NK-92 (cell line): ENCODE data around the gene INF2.
"Not testable (repeated sequence)": the region's sequence is repeated elsewhere in the genome, so short reads cannot be mapped to it uniquely, and the experiment has no call there.

Experiments
- DNase-seq: peaks from one replicate; lab custom pipeline; 2025; ENCODE audit not compliant: unreplicated experiment; lab: John Stamatoyannopoulos, UW

The INF2 gene

DNA sequence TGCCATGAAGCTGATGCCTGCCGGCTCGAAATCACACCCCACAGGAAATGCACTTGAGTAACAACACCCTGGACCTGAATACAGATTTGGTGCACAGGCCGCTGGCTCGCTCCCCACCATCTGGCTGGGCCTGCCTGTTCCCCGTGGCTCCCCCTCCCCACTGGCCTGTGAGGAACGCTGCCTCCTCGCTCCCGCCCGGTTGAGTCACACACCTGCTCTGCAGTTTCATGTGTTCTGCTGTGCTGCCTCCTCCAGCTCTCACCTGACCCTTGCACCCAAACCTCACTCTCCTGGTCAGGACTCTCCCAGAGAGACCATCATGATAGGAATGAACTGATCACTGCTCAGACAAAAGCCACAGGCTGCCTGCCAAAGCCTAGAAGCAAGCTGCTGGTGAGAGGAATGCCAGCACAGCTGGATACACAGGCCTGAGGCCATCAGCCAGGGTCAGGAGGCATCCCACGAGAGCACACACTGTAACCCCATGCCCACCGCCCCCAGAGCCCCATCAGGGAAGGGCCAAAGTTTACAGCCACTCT is 59.8 kb downstream of the INF2 start:
- no peak for DNase-seq

DNA sequence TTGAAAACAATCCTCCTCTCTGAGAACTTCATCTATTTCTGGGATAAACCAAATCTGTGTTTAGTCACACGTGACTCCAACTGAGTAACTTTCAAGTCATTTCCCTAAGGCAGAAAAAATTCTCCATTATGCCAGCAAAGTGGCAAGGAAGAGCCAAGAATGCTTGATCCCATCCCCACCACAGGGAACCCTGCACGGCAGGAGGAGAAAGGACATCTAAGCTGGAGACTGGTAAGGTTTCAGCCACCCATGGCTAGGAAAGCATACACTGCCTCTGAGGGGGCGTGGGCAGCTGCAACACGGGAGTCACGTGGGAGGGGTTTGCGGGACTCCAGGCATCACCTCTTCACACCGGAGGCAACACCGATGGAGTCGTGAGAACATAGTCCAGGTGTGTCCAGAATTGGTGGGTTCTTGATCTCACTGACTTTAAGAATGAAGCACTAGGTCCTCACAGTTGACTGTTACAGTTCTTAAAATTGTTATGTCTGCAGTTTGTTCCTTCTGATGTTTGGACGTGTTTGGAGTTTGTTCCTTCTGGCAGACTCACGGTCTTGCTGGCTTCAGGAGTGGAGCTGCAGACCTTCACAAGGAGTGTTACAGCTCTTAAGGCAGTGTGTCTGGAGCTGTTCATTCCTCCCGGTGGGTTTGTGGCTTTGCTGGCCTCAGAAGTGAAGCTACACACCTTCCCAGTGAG is 60.8 kb downstream of the INF2 start:
- no peak for DNase-seq

DNA sequence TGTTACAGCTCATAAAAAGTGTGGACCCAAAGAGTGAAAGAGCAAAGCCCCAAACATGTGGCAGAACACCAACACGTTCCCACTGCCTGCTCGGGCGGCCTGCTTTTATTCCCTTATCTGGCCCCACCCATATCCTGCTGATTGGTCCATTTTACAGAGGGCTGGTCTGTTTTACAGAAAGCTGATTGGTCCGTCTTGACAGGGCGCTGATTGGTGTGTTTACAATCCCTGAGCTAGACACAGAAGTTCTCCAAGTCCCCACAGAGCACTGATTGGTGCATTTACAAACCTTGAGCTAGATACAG is 61.3 kb downstream of the INF2 start:
- not testable (repeated sequence) for DNase-seq

DNA sequence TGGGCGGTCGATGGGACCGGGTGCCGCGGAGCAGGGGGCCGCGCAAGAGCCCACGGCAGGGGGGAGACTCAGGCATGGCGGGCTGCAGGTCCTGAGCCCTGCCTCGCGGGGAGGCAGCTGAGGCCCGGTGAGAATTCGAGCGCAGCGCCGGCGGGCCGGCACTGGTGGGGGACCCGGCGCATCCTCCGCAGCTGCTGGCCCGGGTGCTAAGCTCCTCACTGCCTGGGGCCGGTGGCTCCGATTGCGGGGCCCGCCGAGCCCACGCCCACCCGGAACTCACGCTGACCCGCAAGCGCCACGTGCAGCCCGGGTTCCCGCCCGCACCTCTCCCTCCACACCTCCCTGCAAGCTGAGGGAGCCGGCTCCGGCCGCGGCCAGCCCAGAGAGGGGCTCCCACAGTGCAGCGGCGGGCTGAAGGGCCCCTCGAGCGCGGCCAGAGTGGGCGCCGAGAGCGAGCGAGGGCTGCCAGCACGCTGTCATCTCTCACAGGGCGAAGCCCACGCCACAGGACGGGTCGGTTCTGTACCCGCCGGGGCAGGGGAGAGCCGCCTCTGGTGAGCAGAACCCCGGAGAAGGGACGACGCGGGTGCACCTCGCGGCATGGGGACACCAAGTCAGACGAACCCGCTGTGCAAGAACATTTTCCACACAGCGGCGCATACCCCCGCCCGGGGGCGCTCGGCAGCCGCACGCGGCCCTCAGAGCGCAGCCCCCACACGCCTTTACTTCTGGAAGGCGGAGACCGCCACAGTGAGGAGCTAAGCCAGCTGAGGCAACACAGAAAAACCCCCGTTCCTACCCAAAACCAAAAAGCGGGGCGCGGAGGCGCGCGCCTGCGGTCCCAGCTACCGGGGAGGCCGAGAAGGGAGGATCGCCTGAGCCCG is 62.4 kb downstream of the INF2 start:
- DNase-seq = no peak

DNA sequence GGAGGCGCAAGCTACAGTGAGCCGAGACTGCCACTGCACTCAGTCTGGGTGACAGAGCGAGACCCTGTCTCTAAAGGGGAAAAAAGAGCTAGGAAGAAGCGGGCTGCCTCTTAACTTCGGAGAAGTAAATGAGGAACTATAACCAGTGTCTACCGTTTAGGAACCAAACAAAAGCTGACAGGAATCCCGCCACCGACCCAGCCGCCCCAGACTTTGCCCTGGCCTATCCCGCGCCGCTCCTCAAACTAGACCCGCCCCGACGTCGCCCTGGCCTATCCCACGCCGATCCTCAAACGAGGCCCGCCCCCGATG is 63.0 kb downstream of the INF2 start:
- no peak for DNase-seq

DNA sequence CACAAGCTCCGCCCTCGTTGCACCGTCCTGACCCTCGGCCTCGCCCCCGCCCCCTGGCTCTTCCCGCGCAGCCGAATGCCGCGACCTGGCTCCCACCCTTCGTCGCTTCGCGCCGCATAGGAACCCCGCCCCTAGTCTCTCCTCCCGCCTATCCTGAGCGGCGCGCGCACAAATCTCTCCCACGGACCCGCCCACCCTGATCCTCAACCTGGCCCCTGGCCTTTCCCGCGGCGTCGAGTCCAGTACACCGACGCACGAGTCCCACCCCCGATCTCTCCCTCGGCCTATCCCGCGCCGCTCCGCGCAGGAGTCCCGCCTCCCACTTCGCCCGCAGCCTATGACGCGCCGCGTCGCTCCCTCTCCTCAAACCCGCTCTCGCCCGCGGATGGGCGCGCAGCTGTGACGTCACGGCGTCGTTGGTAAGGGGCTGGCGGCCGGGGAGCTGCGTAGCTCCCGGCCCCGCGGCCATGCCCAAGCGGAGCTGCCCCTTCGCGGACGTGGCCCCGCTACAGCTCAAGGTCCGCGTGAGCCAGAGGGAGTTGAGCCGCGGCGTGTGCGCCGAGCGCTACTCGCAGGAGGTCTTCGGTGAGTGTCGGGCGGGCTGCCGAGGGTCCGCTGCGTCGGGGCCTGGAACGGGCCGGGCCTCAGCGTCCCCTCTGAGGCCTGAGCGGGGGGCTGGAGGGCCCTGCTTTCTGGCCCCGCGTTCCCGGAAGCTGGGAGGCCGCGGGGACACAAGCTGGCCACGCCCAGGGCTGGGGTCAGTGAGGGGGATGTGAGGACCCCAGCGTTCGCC is 63.5 kb downstream of the INF2 start, which contains the start of gene SIVA1:
SIVA1 (plus strand) TSS at position 413 of the 793 bp plus-strand sequence; CDS start at position 468, 55 bp downstream.
- DNase-seq = peak; percentile 100

DNA sequence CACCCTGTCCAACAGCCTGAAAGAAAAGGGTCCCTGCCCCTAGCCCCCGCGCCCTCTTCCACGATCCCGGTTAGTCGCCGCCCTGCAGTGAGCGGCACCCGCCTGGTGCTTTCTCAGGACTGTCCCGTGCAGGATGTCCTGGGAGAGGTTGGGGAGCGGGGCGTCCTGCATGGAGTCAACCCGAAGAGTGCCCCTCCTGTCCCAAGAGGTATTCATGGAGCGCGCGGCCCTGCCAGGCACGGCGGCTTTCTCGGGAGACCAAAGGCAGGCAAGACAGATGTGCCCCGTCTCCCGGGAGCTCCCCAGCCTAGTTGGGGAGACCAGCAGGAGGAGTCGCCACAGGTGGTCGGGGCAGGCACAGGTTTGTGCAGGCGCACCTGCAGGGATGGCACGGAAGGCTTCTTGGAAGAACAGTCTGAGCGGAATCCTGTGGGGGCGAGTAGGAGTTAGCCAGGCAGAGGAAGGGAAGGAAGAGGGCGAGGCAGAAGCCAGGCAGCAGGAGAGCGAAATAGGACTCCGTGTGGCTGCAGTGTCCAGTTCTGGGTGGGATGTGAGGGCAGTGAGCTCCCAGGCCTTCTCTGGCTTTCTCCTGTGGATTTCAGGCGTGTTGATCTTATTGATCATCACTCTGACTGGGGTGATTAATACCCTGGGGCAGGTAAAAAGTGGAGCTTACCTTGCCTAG is 64.3 kb downstream of the INF2 start:
- DNase-seq = no peak

DNA sequence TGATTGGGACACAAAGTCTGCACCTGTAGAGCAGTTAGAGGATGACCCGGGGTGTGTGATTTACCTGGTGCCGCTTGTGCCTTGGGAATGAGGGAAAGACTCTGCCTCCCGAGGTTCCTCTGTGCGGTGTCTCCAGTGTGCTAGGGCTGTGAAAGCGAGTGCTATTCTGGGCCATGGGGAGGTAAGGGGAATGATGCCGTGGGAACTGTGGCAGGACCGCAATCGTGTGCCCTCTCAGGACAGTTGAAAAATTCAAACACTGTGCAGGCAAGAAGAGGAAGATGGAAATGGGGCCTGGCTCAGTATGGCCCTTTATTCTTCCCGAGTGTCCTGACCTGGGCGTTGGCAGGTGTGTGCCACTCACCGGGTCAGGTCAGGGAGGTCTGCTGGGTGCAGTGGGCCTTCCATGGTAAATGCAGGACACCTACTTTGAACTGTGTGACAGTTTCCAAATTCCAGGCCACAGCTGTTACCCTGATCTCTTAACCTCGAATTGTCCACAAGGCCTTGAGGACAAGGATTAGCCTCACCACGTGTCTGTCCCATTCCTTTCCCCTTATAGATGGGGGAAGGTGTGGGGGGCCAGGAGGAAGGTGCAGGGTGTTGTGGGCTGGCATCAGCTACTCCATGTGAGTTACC is 64.9 kb downstream of the INF2 start:
- DNase-seq = no peak

DNA sequence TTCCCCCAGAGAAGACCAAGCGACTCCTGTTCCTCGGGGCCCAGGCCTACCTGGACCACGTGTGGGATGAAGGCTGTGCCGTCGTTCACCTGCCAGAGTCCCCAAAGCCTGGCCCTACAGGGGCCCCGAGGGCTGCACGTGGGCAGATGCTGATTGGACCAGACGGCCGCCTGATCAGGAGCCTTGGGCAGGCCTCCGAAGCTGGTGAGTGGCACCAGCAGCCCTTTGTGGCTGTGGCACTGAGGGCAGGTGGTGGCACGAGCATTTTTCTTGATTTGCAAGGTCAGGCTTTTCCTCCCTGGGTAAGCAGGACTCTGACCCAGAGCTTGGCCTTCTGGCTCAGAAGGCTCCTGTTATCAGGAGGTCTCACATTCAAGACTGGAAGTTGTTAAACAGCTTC is 66.2 kb downstream of the INF2 start:
- no peak for DNase-seq

DNA sequence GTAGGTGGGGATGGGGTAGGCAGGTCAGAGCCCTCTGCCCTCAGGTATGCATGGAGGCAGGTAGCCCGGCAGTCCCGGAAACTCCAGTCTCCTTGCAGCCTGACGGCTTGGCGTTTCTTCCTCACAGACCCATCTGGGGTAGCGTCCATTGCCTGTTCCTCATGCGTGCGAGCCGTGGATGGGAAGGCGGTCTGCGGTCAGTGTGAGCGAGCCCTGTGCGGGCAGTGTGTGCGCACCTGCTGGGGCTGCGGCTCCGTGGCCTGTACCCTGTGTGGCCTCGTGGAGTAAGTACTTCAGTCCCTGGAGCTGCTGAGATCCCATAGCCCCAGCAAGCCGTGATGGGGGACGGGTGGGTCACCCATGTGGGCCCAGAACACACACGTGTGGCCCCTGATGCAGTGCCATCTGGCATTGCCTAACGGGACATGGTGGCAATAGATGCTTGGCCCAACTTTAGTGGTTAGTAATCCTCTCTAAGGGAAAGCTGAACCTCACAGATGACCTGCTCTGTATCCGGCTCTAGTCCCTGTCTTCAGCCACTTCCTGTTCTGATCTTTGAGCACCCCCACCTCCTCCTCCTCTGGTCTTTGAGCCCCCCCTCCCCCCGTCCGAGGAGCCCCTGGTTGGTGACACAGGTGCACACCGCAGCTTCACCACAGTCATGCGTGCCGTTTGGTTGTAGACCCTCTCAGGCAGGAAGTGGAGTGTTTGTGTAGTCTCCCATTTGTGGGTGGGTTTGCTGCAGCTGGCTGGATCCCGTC is 67.2 kb downstream of the INF2 start:
- no peak for DNase-seq

DNA sequence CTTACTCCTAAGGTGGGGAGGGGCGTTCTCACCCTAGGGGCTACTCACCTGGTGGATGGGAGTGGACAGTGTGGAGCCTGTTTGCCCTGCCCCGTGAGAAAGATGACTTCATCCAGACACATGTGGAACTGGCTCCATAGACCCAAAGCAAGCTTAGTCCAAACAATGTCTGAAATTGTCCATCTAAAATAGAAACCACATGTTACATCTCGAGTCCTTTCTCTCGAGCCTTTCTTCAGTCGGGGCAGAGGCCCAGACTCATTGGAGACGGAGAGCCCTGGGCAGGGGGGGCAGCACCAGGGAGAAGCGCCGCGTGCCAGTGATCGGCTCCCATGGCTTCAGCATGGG is 67.8 kb downstream of the INF2 start:
- DNase-seq = no peak

DNA sequence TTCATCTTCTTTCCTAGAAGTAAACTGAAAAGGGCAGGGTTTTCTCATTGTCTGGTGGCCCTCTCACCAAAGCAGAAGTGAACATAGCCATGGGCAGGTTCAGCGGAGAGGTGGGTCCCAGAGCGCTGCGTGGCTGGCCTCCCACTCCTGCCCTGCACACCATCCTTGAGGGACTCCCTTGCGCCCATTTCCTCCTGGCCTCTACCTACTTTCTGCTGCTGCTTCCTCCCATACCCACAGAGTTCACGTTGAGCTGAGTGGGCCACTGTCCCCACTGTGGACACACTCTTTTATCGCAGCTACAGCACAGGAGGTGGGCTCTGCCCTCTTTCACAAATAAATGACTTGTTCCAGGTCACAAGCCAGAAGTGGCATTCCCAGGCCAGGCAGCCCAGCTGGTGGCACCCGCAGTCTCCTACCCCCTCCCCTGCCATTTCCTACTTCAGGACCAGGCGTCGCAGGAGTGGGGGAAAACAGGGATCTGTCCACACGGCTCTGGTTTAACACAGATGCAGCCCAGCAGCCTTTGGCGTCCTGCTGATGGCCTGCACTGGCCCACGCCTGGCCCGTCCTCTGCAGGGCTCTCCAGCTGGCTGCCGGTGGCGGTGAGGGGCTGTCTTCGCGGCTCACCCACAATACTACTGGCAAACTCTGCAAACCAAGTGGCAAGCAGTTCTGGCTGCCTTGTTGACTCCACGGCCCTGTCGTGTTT is 68.4 kb downstream of the INF2 start:
- DNase-seq = no peak

DNA sequence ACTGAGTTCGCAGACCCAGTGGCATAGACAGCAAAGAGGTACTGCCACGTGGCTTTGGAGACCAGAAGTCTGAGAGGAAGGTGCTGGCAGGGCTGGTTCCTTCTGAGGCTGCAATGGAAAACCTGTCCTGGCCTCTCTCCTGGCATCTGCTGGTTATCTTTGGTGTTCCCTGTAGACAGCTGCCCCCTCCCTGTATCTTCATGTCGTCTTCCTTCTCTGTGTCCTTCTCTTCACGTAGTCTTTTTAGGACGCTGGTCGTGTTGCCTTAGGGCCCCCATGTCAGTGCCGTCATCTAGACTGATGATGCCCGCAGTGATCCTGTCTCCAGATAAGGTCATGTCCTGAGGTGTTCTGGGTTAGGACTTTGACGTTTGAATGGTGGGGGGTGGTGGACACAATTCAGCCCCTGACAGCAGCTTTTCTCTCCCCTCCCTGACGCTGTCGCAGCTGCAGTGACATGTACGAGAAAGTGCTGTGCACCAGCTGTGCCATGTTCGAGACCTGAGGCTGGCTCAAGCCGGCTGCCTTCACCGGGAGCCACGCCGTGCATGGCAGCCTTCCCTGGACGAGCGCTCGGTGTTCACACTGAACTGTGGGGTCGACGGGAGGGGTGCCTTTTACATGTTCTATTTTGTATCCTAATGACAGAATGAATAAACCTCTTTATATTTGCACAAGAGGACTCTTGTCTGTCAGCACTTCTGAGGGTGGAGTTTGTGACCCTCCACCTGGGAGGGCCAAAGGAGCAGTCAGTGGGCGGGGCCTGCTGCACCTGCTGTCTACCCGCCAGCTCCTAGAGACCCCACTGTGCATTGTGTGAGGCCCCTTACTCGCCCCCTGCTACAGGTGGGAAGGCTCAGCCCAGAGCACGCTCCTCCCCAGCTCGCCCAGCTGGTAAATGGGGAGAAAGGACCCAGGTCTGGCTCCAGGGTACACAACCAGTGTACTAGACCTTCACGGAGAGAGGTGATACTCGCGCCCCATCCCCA is 69.9 kb downstream of the INF2 start:
- no peak for DNase-seq

DNA sequence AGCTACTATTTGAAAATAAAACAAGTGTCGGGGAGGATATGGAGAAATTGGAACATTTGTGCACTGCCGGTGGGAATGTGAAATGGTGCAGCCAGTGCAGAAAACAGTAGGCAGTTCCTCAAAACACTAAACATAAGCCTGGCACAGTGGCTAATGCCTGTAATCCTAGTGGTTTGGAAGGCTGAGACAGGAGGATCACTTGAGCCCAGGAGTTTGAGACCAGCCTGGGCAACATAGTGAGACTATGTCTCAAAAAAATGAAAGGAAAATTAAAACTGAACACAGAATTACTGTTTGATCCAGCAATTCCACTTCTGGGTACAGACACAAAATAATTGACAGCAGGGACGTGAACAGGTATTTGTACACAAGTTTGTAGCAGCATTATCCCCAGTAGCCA is 76.1 kb downstream of the INF2 start:
- DNase-seq = no peak

DNA sequence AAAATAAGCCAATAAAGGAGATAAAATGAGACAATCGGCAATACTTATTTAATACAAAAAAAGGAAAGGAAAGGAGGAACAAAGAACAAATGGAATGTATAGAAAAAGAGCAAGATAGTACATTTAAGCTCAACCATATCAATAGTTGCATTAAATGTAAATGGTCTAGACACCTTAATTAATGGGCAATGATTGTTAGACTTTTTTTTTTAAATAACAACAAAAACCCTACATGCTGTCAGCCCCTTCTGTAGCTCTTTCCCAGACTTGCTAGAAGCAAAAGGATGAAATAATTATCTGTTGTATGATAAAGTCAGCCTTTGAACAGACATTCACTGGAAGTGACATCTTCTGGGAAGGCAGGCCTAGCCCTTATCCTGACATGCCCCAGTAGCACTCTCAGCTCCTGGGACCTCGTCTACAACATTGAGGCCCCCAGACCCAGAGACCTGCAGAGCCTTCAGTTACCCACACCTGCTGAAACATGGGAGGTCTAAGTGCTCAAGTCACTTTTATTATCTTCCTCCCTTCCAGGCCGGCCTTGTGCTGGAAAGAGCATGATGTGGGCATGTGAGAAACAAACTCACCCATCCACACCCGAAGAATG is 76.9 kb downstream of the INF2 start:
- DNase-seq = no peak

DNA sequence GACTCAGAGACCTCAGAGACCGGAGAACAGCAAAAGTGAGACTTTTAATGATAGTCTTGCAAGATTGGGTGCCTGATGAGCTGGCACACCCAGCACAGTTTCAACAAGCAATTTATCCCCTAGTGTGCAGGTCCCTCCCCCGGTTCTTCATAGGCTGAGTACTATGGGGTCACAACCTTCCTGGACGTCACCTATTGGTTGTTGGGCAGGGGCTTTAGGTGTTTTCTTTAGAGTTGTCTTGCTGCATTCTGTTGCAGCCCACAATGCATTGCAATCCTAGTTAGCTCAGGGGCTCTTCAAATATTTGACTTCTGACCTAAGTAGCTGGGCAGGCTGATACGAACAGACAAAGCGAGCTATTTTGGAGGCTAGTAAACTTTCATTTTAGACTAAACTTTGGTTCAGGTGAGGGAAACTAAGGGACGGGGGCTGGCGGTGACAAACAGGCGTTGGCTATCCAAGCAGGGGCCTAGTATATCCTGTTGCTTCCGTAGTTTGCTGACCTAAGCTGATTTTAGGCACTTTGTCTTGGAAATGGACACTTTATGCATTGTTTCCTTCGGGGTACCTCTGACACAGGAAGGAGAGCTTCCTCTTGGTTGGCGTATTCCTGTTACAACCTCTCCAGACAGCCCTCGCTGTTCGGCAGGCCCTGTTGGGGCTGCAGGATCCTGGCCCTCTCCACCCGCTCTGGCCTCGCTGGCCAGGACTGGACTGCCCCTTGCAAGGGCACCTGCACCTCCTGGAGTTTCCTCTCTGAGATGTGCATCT is 77.6 kb downstream of the INF2 start:
- DNase-seq = no peak

DNA sequence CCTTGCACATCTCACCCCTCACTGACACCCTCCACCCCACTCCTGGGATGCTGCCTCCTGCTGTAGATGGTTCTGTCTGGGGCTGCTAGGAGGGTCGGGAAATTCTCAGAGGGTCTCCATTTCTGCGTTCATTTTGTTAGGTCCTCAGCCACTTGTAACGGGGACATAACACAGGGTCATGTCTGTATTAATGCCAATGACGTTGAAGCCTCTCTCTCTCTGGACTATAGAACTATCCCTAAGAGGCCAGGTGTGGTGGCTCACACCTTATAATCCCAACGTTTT is 78.2 kb downstream of the INF2 start:
- DNase-seq = no peak
